HCT116 (cell line): Measurements from ENCODE around the gene EFCAB8. TPM values are rescaled to one million over a fixed set of nuclear protein-coding genes. Genes with fewer than 3 reads are reported as not detected.

Experiments used
- ATAC-seq: fragments of 200-7000 bp; cut with Tn5 transposase; 2 replicates; pipeline ENCODE4 v1.9.1; 2020; ENCODE audit warnings: mild to moderate bottlenecking, moderate library complexity
- BruUV-seq: library from RNA; stranded (reverse); fragments of 400-500 nt; replicated peaks from 2 replicates; lab custom pipeline; 2021; lab: Mats Ljungman, UMichigan
- CTCF ChIA-PET: fragments of 300-600 bp; sonication (Branson Sonifier 250); formaldehyde crosslinking; loops from one replicate; lab custom pipeline; 2021; ENCODE audit warnings: antibody characterized with exemption; lab: Charles Lee
- POLR2A ChIA-PET: fragments of 300-600, 350-600 bp; sonication (Branson Sonifier 250); formaldehyde crosslinking; loops from one replicate; lab custom pipeline; 2021; ENCODE audit warnings: antibody characterized with exemption; lab: Charles Lee
- RAD21 ChIA-PET, 2 experiments: fragments of 300-600 bp; sonication (Branson Sonifier 250); formaldehyde crosslinking; loops; one replicate each; lab custom pipeline; 2023; ENCODE audit warnings: low total read pairs in 2 of 2; ENCODE audit not compliant: uncharacterized antibody in 2 of 2, unreplicated experiment in 2 of 2, low non-redundant PET in 1 of 2; lab: Charles Lee
- DNase-seq: peaks from one replicate; pipeline ENCODE4 v3.0.0-alpha.2; 2010; ENCODE audit warnings: low read depth, low spot score
- H2AFZ ChIP-seq: fragments of 200-600 bp; shearing (Covaris generic), sonication (generic); 2 replicates; pipeline ENCODE4 v1.6.1; 2017; ENCODE audit warnings: low read depth, mixed run types, mixed read lengths, antibody characterized with exemption, low read length; ENCODE audit not compliant: poor library complexity, severe bottlenecking
- H3K27ac ChIP-seq: 2 replicates; pipeline ENCODE4 v1.5.1; 2012; ENCODE audit warnings: low read depth, low read length
- H3K27me3 ChIP-seq: fragments of 200-600 bp; sonication (generic); 2 replicates; pipeline ENCODE4 v1.6.1; 2016; ENCODE audit warnings: mixed run types, low read length, mixed read lengths; ENCODE audit not compliant: insufficient read depth
- H3K36me3 ChIP-seq, 2 experiments: fragments of 200-500 bp in 1 of 2; fragments of 200-600 bp in 1 of 2; sonication (Bioruptor generic) in 1 of 2; sonication (generic) in 1 of 2; 2 replicates each; pipeline versions ENCODE4 v1.5.1 to v1.6.1; 2014 to 2016; ENCODE audit warnings: low read length in 2 of 2, inconsistent platforms in 1 of 2, mixed read lengths in 1 of 2, mixed run types in 1 of 2; ENCODE audit not compliant: insufficient read depth in 2 of 2, control insufficient read depth in 1 of 2
- H3K4me1 ChIP-seq, 2 experiments: fragments of 200-600 bp in 1 of 2; sonication (generic) in 1 of 2; 2 replicates each; pipeline versions ENCODE4 v1.5.1 to v1.6.1; 2012 to 2017; ENCODE audit warnings: low read length in 2 of 2, inconsistent platforms in 1 of 2, mild to moderate bottlenecking in 1 of 2, mixed read lengths in 1 of 2, mixed run types in 1 of 2, moderate library complexity in 1 of 2; ENCODE audit not compliant: insufficient read depth in 2 of 2, control insufficient read depth in 1 of 2
- H3K4me2 ChIP-seq: fragments of 200-600 bp; sonication (generic); 2 replicates; pipeline ENCODE4 v1.6.1; 2017; ENCODE audit warnings: mixed run types, low read length, mixed read lengths
- H3K4me3 ChIP-seq, 2 experiments: fragments of 200-600 bp in 1 of 2; sonication (generic) in 1 of 2; replicated peaks in 1 of 2; 2 replicates each; pipeline ENCODE4 v1.5.1; 2011 to 2016; ENCODE audit warnings: low read length in 2 of 2, control low read depth in 1 of 2, low read depth in 1 of 2, mild to moderate bottlenecking in 1 of 2, mixed read lengths in 1 of 2, mixed run types in 1 of 2
- H3K79me2 ChIP-seq: fragments of 200-600 bp; sonication (generic); 2 replicates; pipeline ENCODE4 v1.6.1; 2017; ENCODE audit warnings: mild to moderate bottlenecking, mixed run types, low read length, moderate library complexity, mixed read lengths; ENCODE audit not compliant: insufficient read depth
- H3K9ac ChIP-seq: fragments of 200-600 bp; sonication (generic); 2 replicates; pipeline ENCODE4 v1.6.1; 2016; ENCODE audit warnings: low read length, mixed read lengths
- H3K9me2 ChIP-seq: fragments of 200-600 bp; sonication (generic), shearing (Covaris generic); 2 replicates; pipeline ENCODE4 v1.6.1; 2017; ENCODE audit warnings: mixed run types, mild to moderate bottlenecking, moderate library complexity; ENCODE audit not compliant: insufficient read depth
- H3K9me3 ChIP-seq, 2 experiments: fragments of 200-500 bp in 1 of 2; fragments of 200-600 bp in 1 of 2; sonication (Bioruptor generic) in 1 of 2; sonication (generic) in 1 of 2; 2 replicates each; pipeline ENCODE4 v1.6.1; 2014 to 2017; ENCODE audit warnings: low read length in 2 of 2, mixed read lengths in 2 of 2, inconsistent platforms in 1 of 2, low read depth in 1 of 2, mild to moderate bottlenecking in 1 of 2, mixed run types in 1 of 2, moderate library complexity in 1 of 2; ENCODE audit not compliant: control insufficient read depth in 1 of 2, insufficient read depth in 1 of 2
- H4K20me1 ChIP-seq: fragments of 200-600 bp; sonication (generic), shearing (Covaris generic); 2 replicates; pipeline ENCODE4 v1.6.1; 2017; ENCODE audit warnings: mixed run types, mild to moderate bottlenecking, moderate library complexity; ENCODE audit not compliant: insufficient read depth
- ATF3 ChIP-seq: IDR thresholded peaks from 2 replicates; pipeline ENCODE4 v1.6.1; 2012
- CBX3 ChIP-seq: IDR thresholded peaks from 2 replicates; pipeline ENCODE4 v1.6.1; 2012; ENCODE audit warnings: low read depth
- CEBPB ChIP-seq: IDR thresholded peaks from 2 replicates; pipeline ENCODE4 v1.6.1; 2012; ENCODE audit warnings: low read depth
- EGR1 ChIP-seq: IDR thresholded peaks from 2 replicates; pipeline ENCODE4 v1.6.1; 2012; ENCODE audit warnings: low read depth
- EZH2 ChIP-seq: fragments of 200-600 bp; sonication (generic); IDR thresholded peaks from 2 replicates; pipeline ENCODE4 v1.6.1; 2017; ENCODE audit warnings: antibody characterized with exemption, mixed run types
- EZH2phosphoT487 ChIP-seq: fragments of 200-600 bp; IDR thresholded peaks from 2 replicates; pipeline ENCODE4 v1.6.1; 2018; ENCODE audit warnings: antibody characterized with exemption, borderline replicate concordance
- JUND ChIP-seq: IDR thresholded peaks from 2 replicates; pipeline ENCODE4 v1.6.1; 2012
- POLR2A ChIP-seq: IDR thresholded peaks from 2 replicates; pipeline ENCODE4 v1.7.0; 2011; ENCODE audit warnings: borderline replicate concordance; ENCODE audit not compliant: insufficient read depth, insufficient read length; ENCODE audit errors: extremely low read depth
- POLR2AphosphoS5 ChIP-seq: IDR thresholded peaks from 2 replicates; pipeline ENCODE4 v1.6.1; 2011; ENCODE audit warnings: mild to moderate bottlenecking, low read depth, low read length, moderate library complexity
- RAD21 ChIP-seq: IDR thresholded peaks from 2 replicates; pipeline ENCODE4 v1.6.1; 2012; ENCODE audit warnings: low read depth, mild to moderate bottlenecking
- REST ChIP-seq: IDR thresholded peaks from 2 replicates; pipeline ENCODE4 v1.6.1; 2012; ENCODE audit warnings: low read depth
- SIN3A ChIP-seq: IDR thresholded peaks from 2 replicates; pipeline ENCODE4 v1.6.1; 2012; ENCODE audit warnings: low read depth
- SP1 ChIP-seq: IDR thresholded peaks from 2 replicates; pipeline ENCODE4 v1.6.1; 2012; ENCODE audit warnings: low read depth
- SRF ChIP-seq: IDR thresholded peaks from 2 replicates; pipeline ENCODE4 v1.6.1; 2012; ENCODE audit warnings: low read depth
- TCF7L2 ChIP-seq: IDR thresholded peaks from 2 replicates; pipeline ENCODE4 v1.7.0; 2011; ENCODE audit warnings: borderline replicate concordance, inconsistent platforms; ENCODE audit not compliant: insufficient read depth, insufficient read length; ENCODE audit errors: extremely low read depth
- YY1 ChIP-seq: IDR thresholded peaks from 2 replicates; pipeline ENCODE4 v1.6.1; 2011; ENCODE audit warnings: low read length, low read depth, moderate library complexity, mild to moderate bottlenecking; ENCODE audit not compliant: insufficient replicate concordance; ENCODE audit errors: extremely low read depth
- ZNF274 ChIP-seq: fragments of 200-500 bp; sonication (Bioruptor generic); IDR thresholded peaks from 2 replicates; pipeline ENCODE4 v1.6.1; 2014; ENCODE audit warnings: mild to moderate bottlenecking, low read depth, low read length, inconsistent platforms
- intact Hi-C: fragments of 100-400 bp; cut with micrococcal nuclease; formaldehyde crosslinking; loops from 2 replicates; pipeline ENCODE4 v1.10.0; 2022
- total RNA-seq: library from RNA; stranded (reverse); gene quantifications from one replicate; pipeline ENCODE4 v1.2.1, GENCODE V29; 2021; ENCODE audit not compliant: unreplicated experiment
- TF ChIP-seq, protein P1 (sequence below): IDR thresholded peaks from 2 replicates; pipeline ENCODE4 v1.6.1; 2011; ENCODE audit warnings: mild to moderate bottlenecking, low read length, moderate library complexity; ENCODE audit not compliant: insufficient replicate concordance; ENCODE audit errors: extremely low read depth
- TF ChIP-seq, protein P2 (sequence below), 3 experiments: fragments of 200-600 bp in 1 of 3; sonication (generic) in 1 of 3; IDR thresholded peaks in 2 of 3; conservative IDR thresholded peaks in 1 of 3; 2 replicates each; pipeline ENCODE4 v1.5.1; 2012 to 2017; ENCODE audit warnings: low read depth in 2 of 3, low read length in 2 of 3, antibody characterized with exemption in 1 of 3, borderline replicate concordance in 1 of 3, control low read depth in 1 of 3, mild to moderate bottlenecking in 1 of 3, mixed read lengths in 1 of 3, mixed run types in 1 of 3, moderate library complexity in 1 of 3; ENCODE audit not compliant: insufficient read depth in 1 of 3

Gene EFCAB8
- total RNA-seq, 1 experiment from 2014 or later, result 0.42 TPM

- no peak overlapping the region for H3K9ac ChIP-seq
- no peaks in the 10 kb centered on the region for H3K9me2 ChIP-seq
- H3K27ac ChIP-seq, result no peak overlapping the region
- no peak overlapping the region for H3K4me3 ChIP-seq
- ChIA-PET POLR2A (no interaction called here), CTCF (no interaction called here), RAD21 (no interaction called here)
- no peaks in the 10 kb centered on the region for H3K79me2 ChIP-seq
- TF ChIP-seq REST (no peak), CEBPB (no peak), ZNF274 (no peak), TCF7L2 (no peak), EZH2 (no peak), POLR2A (no peak), SRF (no peak), EGR1 (no peak), POLR2AphosphoS5 (no peak), ATF3 (no peak), EZH2phosphoT487 (no peak), SIN3A (no peak), RAD21 (no peak), JUND (no peak), SP1 (no peak), YY1 (no peak), CBX3 (no peak)
- TF ChIP-seq, protein P1, sequence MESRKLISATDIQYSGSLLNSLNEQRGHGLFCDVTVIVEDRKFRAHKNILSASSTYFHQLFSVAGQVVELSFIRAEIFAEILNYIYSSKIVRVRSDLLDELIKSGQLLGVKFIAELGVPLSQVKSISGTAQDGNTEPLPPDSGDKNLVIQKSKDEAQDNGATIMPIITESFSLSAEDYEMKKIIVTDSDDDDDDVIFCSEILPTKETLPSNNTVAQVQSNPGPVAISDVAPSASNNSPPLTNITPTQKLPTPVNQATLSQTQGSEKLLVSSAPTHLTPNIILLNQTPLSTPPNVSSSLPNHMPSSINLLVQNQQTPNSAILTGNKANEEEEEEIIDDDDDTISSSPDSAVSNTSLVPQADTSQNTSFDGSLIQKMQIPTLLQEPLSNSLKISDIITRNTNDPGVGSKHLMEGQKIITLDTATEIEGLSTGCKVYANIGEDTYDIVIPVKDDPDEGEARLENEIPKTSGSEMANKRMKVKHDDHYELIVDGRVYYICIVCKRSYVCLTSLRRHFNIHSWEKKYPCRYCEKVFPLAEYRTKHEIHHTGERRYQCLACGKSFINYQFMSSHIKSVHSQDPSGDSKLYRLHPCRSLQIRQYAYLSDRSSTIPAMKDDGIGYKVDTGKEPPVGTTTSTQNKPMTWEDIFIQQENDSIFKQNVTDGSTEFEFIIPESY, result no peak
- TF ChIP-seq, protein P2, sequence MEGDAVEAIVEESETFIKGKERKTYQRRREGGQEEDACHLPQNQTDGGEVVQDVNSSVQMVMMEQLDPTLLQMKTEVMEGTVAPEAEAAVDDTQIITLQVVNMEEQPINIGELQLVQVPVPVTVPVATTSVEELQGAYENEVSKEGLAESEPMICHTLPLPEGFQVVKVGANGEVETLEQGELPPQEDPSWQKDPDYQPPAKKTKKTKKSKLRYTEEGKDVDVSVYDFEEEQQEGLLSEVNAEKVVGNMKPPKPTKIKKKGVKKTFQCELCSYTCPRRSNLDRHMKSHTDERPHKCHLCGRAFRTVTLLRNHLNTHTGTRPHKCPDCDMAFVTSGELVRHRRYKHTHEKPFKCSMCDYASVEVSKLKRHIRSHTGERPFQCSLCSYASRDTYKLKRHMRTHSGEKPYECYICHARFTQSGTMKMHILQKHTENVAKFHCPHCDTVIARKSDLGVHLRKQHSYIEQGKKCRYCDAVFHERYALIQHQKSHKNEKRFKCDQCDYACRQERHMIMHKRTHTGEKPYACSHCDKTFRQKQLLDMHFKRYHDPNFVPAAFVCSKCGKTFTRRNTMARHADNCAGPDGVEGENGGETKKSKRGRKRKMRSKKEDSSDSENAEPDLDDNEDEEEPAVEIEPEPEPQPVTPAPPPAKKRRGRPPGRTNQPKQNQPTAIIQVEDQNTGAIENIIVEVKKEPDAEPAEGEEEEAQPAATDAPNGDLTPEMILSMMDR (IDR thresholded peaks at IDR 0.05 in 2 of 3, conservative IDR thresholded peaks at IDR 0.05 in 1 of 3; ENCODE audit: borderline replicate concordance in 1 of 3, insufficient read depth in 1 of 3, low read depth in 2 of 3, low read length in 2 of 3), result no peak
- H2AFZ ChIP-seq, result no peak overlapping the region
- peaks cover 0 to 5% of the 10 kb centered on the region in 2 experiments; a peak in 1 of 4 replicates for H3K4me1 ChIP-seq
- no peaks in the 10 kb centered on the region for H4K20me1 ChIP-seq
- H3K27me3 ChIP-seq, result no peaks in the 10 kb centered on the region
- no peak for ATAC-seq
- no peaks in the 10 kb centered on the region for H3K36me3 ChIP-seq
- BruUV-seq, result no TSS peak
- H3K9me3 ChIP-seq, result no peaks in the 10 kb centered on the region
- no peak overlapping the region for H3K4me2 ChIP-seq
- intact Hi-C loops, result no loop called here
- DNase-seq, result no peak
Observed at GRCh38 chr20:32989507-32990283, 131.0 kb downstream of the EFCAB8 start.
